GM12872 (cell line): ENCODE measurements around the gene REPS2.

Experiments
- TF ChIP-seq, protein P1 (sequence below): IDR thresholded peaks from 3 replicates; pipeline ENCODE4 v1.5.1; 2011; ENCODE audit warnings: low read depth, mild to moderate bottlenecking, low read length, moderate library complexity; ENCODE audit not compliant: insufficient read depth

The REPS2 gene

DNA sequence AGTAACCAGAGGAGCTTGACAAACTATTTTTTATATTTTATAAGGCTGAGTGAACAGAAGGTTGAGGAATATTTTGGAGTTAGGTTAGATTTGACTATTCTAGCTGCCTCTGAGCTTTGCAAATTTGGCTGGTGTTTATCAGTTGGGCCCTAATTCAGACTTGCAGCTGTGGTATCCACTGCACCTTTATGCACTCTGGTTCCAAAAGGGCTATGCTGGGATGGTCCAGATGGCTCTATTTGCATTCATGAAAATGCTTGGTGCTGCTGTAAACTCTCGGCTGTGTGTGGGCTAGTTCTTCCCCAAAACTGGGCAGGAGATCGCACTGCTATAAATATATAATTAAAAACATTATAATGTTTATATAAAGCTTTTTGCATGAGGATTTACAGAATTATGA lies 106.3 kb downstream of the REPS2 start:
- TF ChIP-seq, protein P1, sequence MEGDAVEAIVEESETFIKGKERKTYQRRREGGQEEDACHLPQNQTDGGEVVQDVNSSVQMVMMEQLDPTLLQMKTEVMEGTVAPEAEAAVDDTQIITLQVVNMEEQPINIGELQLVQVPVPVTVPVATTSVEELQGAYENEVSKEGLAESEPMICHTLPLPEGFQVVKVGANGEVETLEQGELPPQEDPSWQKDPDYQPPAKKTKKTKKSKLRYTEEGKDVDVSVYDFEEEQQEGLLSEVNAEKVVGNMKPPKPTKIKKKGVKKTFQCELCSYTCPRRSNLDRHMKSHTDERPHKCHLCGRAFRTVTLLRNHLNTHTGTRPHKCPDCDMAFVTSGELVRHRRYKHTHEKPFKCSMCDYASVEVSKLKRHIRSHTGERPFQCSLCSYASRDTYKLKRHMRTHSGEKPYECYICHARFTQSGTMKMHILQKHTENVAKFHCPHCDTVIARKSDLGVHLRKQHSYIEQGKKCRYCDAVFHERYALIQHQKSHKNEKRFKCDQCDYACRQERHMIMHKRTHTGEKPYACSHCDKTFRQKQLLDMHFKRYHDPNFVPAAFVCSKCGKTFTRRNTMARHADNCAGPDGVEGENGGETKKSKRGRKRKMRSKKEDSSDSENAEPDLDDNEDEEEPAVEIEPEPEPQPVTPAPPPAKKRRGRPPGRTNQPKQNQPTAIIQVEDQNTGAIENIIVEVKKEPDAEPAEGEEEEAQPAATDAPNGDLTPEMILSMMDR: no peak

- TF ChIP-seq, protein P1: no peak
Measured at GRCh38 chrX:17053502-17053901, 107.0 kb downstream of the REPS2 start.

- TF ChIP-seq, protein P1: no peak
Measured at GRCh38 chrX:17056868-17057608, 110.6 kb downstream of the REPS2 start.

- TF ChIP-seq, protein P1: no peak
Measured at GRCh38 chrX:17062065-17062464, 115.6 kb downstream of the REPS2 start.

DNA sequence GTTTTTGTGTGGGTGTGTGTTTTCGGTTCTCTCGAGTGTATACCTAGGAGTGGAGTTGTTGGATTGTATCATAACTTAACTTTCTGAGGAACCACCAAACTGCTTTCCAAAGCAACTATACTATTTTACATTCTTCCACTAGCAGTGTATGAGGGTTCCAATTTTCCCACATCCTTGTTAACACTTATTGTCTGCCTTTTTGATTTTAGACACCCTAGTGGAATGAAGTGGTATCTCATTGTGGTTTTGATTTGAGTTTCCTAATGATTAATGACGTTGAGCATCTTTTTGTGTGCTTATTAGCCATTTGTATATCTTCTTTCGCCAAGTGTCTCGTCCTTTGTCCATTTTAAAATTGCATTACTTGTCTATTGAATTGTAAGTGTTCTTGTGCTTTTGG lies 118.6 kb downstream of the REPS2 start:
- TF ChIP-seq, protein P1: no peak

DNA sequence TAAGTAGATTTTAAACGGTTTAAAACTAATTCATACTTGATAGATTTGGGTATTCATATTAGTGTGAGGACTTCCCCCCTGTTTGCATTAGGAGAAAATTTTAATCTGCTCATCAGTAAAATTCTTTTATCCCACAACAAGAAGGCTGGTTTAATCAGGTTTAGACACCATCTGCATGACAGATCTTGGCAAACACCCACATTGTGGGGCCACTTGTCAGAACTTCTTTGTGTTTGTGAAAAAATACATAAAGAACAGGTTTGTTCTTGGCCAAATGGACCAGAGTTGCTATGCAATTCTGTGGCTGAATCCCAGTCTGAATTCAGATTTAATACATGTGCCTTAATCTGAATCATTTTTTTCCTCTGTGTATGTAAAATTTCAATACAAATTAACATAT lies 121.1 kb downstream of the REPS2 start:
- TF ChIP-seq, protein P1: no peak

GRCh38 chrX:17072301-17072700 lies 125.8 kb downstream of the REPS2 start:
- TF ChIP-seq, protein P1: no peak
